HG02610 (cell line): Measurements from ENCODE around the gene SYT14.
"Not testable (repeated sequence)": the region's sequence is repeated elsewhere in the genome, so short reads cannot be mapped to it uniquely, and the experiment has no call there.

Experiments
- ATAC-seq: cut with Tn5 transposase; IDR thresholded peaks from one replicate; pipeline ENCODE4 v1.9.1; 2021; ENCODE audit warnings: mild to moderate bottlenecking, moderate library complexity; ENCODE audit not compliant: unreplicated experiment

The SYT14 gene

GRCh38 chr1:209931141-209931540, 6.9 kb upstream of the SYT14 start:
- ATAC-seq: no peak

- no peak for ATAC-seq
Observed at GRCh38 chr1:209936125-209936524, 1.9 kb upstream of the SYT14 start.

GRCh38 chr1:209945377-209945776, 7.4 kb downstream of the SYT14 start:
- ATAC-seq: no peak

GRCh38 chr1:209948155-209948554, 10.1 kb downstream of the SYT14 start:
- no peak for ATAC-seq

GRCh38 chr1:209956116-209956515, 18.1 kb downstream of the SYT14 start:
- no peak for ATAC-seq

GRCh38 chr1:209959623-209960022, 21.6 kb downstream of the SYT14 start:
- no peak for ATAC-seq

- no peak for ATAC-seq
Observed at GRCh38 chr1:209960926-209961325, 22.9 kb downstream of the SYT14 start.

- ATAC-seq: no peak
Observed at GRCh38 chr1:209962388-209962787, 24.4 kb downstream of the SYT14 start.

GRCh38 chr1:209962856-209963255, 24.8 kb downstream of the SYT14 start:
- no peak for ATAC-seq

- no peak for ATAC-seq
Observed at GRCh38 chr1:209965996-209966395, 28.0 kb downstream of the SYT14 start.

GRCh38 chr1:209978721-209979120, 40.7 kb downstream of the SYT14 start:
- not testable (repeated sequence) for ATAC-seq

- no peak for ATAC-seq
Observed at GRCh38 chr1:209983953-209984352, 45.9 kb downstream of the SYT14 start.

- ATAC-seq: no peak
Observed at GRCh38 chr1:209985002-209985401, 47.0 kb downstream of the SYT14 start.

GRCh38 chr1:209988706-209989105, 50.7 kb downstream of the SYT14 start:
- ATAC-seq: no peak

GRCh38 chr1:209989525-209989924, 51.5 kb downstream of the SYT14 start:
- ATAC-seq: no peak

GRCh38 chr1:209993061-209993830, 55.2 kb downstream of the SYT14 start:
- ATAC-seq: no peak

GRCh38 chr1:209996348-209996747, 58.3 kb downstream of the SYT14 start:
- no peak for ATAC-seq

- ATAC-seq: no peak
Observed at GRCh38 chr1:209999005-209999404, 61.0 kb downstream of the SYT14 start.

- no peak for ATAC-seq
Observed at GRCh38 chr1:210001751-210002150, 63.7 kb downstream of the SYT14 start.

GRCh38 chr1:210003501-210003900, 65.5 kb downstream of the SYT14 start:
- ATAC-seq: no peak

- ATAC-seq: no peak
Observed at GRCh38 chr1:210010161-210010560, 72.1 kb downstream of the SYT14 start.

- ATAC-seq: no peak
Observed at GRCh38 chr1:210021145-210021860, 83.3 kb downstream of the SYT14 start.
